ENCODE results near the gene MSI2.

The MSI2 gene

DNA sequence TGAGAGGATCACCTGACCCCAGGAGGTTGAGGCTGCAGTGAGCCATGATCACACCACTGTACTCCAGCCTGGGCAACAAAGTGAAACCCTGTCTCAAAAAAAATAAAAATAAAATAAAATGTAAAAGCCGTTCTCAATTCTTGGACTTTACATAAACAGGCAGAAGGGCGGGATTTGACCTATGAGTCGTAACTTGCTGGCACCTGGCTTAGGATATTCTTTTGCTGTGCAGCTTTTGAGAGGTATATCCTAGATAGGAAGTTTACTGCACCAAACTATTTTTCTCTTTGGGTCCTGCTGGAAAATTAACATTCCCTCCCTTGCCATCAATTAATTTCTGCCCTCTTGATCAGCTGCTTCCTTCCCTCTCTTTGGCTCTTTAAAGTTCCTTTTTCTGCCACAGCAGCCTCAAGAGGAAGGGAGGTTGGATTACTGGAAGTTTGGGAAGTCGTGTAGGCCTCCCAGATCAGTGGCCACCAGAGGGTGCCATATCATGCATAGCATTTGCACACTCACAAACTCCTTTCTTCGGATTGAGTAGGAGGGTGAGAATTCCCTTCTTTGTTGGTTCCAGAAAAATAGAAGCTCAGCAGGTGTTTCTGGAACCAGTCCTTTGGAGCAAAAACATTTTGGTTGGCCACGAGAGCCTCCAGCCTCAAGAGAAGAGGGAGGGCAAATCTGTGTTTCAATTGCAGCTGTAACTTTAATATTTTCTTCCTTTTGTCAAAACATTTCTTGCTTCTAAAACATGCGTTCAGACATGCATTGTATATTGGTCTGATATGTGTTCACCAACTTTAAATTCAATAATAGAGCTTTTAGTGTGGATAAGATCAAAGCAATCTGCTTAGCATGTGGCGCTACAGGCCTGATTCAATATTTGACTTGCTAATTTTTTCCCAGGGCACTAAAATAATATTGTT is 341.5 kb downstream of the MSI2 start:
- no peak for DNase-seq (ENCODE audit: low read depth in 2 of 2)

DNA sequence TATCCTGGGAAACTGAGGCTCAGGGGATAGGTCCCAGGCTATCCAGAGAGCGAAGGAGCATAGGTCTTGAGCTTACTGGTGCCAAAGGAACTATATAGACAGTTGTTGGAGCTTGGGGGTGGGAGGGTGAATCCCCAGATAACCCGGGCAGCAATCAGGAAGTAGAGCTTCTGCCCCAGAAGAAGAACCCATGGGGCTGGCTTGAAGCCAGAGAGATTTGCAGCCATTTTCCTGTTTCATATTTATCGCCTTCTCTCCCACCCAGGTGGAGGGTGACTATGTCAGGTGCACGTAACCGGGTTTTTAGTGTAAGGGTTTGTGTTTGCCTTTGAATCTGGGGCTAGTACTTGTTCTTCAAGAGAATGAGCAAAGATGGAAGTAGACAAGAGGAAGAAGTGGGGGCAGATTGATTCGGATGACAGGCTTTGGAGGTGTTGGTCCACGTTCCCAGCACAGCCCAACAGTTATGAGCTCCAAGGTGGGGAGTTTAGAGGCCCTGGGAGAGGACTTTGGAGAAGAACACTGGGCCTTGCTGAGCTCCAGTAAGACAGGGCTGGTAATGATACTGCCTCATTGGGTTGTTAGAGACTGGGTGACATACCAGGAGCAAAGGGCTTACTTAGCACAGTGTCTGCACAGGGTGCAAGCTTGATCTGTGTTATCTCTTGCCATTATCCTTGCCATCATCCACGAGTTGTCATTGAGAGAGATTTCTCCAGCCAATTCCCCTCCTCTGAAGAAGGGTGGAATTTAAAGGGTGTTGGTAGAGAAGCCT is 343.1 kb downstream of the MSI2 start:
- DNase-seq (ENCODE audit: low read depth in 2 of 2), result no peak

DNA sequence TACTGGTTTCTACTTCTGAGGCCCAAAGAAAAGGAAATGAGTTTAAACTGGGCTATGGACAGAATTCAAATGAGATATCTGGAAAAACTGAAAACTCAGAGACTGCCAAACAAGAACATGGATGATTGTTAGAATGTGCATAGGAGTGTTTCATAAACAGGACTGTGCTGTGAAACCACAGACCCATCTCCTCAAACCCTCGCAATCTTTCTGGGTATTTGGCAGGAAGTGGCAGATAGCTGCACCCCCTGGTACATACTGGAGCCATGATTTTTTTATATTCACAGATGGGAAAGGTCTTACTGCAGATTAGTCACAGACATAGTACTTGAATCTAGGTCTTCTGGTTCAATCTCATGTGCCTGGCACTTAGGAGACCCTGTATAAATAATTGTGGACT is 343.8 kb downstream of the MSI2 start:
- peak; percentile 44 to 53 for DNase-seq (ENCODE audit: low read depth in 2 of 2)

DNA sequence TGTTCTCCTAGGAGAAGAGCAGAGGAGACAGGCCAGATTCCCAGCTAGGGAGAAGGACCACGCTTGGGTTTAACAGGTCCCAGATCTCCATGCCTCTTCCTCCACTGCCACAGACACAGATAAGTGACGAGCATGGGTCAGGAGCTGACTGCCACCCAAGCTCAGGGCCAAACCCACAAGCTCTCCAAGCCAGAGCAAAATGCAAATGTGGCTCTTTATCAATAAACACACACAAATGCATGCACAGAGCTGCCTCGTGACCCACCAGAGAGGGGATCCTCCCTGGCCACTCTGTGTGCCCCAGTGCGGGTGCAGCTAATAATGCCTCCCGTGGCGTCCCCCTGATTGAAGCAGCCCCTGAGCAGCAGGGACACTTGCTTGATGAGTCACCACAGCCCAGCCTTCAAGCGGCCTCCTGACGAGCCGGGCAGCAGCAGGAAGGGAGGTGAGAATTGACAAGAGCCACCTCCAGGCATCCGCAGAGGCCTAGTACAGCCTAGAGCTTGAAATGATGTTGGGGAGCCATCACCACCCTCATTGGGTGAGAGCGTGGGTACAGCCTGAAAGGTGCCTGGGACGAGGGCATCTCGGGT is 344.9 kb downstream of the MSI2 start:
- peak in 1 of 2 donors; percentile 38 for DNase-seq (ENCODE audit: low read depth in 2 of 2)

DNA sequence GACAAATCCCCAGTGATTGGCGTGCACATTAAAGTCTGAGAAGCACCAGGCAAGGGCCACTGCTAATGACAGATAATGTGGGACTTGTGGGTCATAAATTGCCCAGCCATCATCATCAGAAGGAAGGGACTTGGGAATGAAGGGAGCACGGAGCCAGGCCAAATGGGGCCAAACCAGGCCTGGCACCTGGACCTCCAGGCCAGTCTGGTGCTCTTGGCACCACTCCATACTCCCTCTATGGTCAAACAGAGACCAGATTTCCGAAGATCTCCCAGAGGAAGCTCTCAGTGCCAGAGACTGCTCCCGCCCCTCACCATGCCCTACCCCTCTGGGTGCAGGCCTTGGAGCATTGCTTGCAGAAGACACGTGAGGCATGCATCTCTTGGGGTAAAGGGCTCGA is 346.6 kb downstream of the MSI2 start:
- DNase-seq (ENCODE audit: low read depth in 2 of 2), result no peak

DNA sequence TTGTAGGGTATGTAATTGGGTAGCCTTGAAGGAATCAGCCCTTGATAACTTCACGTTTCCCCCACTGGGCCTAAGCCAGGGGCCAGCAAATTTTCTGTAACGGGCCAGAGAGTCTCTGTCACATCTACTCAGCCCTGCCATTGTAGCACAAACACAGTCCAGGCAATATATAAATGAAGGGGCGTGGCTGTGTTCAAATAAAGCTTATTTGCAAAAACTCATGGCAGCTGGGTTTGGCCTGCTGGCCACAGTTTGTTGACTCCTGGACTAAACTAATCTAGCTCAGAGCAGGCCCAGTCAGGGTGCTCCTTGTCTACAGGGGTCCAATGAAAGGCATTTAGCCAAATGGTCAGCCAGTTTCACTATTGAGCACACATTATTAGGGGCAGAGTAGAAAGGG is 347.2 kb downstream of the MSI2 start:
- DNase-seq (ENCODE audit: low read depth in 2 of 2), result no peak

DNA sequence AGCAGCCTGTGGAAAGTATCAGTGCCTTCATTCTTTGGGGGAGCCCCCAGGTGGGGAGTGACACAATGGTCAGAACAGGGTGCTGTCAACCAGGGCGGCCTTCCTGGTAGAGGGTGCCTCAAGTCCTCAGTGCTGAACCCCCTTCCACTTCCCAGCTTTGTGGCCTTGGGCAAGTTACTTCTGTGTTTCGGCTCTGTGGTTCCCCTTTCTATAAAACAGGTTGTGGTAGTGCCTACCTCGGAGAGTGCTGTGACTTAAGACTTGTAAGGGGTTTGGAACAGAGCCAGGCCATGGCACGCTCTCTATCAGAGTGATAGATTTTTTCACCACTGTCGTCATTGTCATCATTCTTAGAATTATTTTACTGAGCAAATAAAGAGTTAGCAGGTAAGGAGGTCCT is 347.7 kb downstream of the MSI2 start:
- DNase-seq (ENCODE audit: low read depth in 2 of 2), result peak; percentile 63 to 71

DNA sequence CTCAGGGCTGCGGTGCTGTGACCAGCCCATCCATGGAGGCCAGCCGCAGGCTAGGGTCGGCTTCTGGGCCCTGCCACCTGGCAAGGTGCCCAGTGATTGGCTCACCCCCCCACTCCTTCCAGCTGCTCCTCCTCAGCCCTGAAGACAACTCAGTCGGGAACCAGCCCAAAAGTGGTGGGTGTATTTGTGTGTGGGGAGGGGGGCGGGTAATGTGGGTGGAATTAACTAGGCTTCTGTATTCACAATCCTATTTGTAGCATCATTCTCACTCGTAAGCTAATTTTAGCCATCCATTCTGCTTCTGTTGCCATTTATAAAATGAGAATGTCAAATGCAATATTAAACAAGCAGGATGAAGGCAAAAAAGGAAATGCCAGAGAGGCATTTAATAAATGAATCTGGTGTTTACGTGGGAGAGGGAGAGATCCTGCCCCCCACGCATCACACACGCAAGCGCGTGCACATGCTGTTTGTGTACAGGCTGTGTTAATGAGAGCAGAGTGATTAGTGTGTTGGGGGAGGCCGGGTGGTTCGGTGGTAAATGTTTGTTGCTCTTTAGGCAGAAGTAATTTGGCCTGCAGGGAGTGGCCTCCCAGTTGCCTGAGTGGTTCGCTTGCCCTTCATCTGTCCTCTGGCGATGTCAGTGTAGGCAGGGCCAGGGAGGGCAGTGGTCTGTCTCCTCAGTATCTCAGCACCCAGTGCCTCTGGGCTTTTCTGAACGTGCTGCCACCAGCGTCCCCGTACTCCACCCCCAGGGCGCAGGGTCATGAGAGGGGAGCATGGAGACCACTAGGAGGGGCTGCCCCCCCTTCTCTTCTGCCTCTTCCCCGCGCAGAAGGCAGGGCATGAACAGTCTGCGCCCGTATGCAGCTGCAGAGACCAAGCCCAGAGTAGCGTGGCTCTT is 348.7 kb downstream of the MSI2 start:
- no peak for DNase-seq (ENCODE audit: low read depth in 2 of 2)

DNA sequence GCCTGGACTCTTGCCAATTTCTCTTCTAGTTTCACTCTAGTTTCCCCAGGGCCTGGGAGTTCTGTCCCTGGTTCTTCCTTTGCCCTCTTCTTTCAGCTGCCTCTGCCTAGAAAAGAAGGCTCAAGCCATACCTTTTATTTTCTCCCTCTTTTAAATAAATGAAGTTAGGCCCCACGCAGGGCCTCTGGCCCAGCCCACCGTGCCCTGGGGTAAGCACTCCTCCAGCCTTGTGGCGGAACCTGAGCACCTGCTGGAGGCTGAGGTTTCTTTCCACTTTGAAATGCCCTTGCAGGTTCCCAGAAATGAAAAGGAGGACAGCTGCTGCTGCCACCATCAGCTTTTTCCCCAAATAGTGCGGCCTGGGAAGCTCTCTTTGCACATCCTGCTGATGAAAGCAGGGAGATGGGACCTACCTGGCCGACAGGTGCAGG is 349.4 kb downstream of the MSI2 start:
- no peak for DNase-seq (ENCODE audit: low read depth in 2 of 2)

DNA sequence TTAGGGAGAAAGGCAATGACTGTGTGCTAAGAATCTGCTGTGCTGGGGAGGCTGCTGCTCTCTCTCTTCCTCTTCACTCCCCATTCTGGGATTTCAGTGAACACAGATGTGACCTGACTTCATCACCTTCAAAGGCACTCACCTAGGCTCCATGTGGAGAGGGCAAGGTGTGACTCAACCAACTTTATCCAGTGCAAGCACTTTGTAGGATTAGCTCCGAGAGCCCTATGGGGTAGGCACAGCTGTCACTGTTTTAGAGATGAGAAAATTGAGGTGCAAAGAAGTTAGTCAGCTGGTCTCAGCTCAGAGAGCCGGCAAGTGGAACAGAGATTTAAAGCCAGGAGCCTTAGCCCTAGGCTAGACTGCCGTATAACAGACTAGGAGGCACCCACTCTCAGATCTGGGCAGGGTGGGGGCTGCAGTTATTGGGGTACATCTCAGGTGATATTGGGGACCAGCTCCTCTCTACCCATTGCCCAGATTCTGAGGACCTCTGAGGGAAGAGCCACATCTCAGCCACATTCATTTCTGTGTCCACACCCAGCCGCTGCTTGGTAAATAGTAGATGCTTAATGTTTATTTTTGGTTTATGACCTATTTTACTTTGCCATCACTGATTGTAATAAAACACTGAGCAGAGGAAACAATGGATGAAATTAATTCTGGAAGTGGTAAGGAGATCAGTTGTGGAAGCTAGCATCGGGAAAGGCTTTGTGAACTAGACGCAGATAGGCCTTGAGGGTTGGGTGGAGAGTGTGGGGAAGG is 350.0 kb downstream of the MSI2 start:
- no peak for DNase-seq (ENCODE audit: low read depth in 2 of 2)

DNA sequence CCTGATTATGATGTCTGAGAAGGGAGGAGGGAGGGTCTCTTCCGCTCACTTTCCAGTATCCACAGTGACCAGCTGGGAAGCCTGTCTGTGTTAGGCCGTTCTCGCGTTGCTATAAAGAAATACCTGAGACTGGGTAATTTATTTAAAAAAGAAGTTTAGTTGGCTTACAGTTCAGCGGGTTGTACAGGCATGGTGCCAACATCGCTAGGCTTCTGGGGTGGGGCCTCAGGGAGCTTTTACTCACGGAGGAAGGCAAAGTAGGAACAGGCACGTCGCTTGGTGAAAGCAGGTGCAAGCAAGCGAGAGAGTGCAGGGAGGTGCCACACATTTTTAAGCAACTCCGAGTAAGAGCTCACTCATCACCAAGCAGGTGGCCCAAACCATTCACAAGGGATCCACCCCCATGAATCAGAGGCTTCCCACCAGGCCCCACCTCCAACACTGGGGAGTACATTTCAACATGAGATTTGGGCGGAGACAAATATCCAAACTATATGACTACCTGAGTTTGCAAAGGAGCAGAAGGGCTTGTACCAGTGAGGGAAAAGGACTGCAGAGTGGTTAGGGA is 351.3 kb downstream of the MSI2 start:
- DNase-seq (ENCODE audit: low read depth in 2 of 2), result no peak

DNA sequence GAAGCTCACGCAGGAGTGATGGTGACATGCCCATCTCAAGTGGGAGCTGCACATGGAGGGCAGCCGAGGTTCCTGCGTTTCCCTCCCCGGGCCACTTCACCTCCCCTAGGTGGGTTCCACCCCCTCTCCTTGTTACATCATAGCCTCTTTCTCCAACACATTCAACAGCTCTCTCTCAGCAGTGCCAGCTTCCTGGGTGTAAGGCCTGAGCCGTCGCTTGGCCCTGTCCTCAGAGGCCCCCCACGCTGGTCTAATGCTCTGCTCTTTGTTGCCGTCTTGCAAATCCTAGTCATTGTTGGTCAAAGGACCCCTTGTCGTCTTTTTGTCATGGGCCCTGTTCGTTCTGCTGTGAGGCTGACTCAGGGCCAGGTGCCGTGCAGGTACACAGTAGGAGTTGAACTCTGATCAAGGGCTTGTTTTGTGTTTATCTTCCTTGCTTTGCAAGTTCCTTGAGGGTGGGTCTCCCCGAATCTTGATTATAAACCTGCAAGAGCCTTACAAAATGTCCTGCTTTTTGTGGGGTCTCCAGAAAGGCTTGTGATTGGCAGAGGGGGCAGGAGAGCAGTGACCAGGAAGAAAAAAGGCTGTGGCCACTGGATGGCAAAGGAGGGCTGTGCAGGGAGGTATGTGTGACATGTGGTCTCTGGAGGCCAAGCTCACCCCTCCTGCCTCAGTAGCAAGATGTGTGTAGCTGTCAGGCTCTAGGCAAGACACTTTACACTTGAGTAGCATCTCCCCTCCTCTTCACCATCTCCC is 352.2 kb downstream of the MSI2 start:
- DNase-seq (ENCODE audit: low read depth in 2 of 2), result no peak

DNA sequence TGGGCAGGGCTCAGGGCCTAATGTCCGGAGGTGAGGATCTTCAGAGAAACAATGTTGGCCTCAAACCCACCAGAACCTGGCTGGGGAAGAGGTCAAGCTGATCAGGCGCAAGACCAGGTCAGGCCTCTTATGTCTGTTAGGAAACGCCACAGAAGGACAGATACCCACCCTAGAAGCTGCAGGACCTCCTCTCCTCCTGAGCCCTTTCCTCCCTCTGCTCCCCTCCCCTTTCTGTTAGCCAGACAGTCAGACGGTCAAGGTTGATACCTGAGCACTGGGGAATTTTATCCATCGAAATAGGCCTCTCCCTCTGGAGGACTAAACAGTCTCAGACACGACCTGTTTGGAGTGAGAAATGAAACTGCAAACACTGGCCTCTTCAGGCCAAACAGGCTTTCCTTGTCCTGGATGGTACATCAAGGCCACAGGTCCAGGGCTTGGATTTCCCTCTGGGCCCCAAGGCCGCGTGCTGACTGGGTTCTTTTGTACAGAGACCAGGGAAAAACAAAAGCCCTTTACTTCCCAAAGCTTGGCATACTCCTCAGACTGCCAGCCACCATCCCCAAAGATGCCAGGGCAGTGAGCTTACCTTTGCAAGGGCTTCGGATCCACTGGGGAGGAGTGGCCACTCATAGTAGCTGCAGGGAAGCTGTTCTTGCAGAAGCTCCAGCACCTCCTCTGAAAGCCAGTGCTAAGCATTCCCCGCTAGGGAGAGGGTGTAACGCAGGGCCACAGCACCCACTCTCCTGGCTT is 353.0 kb downstream of the MSI2 start:
- DNase-seq (ENCODE audit: low read depth in 2 of 2), result no peak

DNA sequence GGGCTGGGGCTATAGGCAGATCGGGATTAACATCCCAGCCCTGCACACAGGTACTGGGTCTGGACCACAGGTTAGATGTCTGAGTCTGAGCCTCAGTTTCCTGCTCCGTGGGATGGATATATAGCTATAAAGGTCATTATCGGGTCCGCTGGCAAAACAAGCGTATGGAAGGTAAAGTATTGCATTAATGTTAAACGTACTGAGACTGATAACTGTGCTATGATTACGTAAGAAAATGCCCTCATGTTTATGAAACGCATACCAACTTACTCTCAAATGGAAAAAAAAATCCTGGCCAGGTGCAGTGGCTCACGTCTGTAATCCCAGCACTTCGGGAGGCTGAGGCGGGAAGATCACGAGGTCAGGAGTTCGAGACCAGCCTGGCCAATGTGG is 353.6 kb downstream of the MSI2 start:
- no peak for DNase-seq (ENCODE audit: low read depth in 2 of 2)

DNA sequence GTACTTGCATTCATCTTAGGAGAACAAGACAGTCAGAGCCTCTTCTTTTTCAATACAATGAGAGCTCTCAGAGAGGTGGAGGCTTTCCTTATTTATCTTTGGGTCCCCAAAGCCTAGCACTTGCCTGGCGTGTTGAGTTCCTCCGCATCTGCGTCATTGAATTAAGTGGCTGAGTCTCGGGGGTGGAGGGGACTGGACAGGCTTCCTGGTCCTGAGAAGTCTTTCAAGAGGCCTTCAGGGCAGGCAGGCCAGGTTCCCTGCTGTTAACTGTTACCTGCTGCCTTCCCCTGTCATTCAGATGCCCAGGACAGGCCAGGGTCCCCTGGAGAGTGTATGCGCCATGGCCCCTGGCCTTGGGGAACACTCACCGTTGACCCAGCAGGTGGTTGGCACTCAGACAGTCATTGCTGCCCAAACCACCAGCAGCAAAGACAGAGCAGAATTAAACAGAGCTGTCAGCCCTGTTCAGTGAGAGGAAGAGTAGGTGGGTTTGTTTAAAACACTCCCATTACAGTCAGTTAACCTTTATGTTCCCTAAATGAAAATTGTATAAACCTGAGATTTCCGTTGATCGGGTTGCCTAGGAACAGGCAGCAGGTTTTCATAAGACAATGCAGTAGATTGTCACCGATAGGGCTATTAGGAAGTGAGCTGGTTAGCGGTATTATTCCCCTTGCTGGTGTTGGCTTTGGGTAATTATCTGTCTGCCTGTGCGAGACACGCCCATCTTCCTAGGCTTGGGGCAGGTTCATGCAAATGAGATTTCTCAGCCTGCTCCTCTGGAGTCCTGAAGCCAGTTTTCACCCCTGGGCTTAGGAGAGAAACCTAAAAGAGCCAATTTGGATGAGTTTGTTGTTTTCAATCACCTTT is 356.1 kb downstream of the MSI2 start:
- DNase-seq (ENCODE audit: low read depth in 2 of 2), result no peak

DNA sequence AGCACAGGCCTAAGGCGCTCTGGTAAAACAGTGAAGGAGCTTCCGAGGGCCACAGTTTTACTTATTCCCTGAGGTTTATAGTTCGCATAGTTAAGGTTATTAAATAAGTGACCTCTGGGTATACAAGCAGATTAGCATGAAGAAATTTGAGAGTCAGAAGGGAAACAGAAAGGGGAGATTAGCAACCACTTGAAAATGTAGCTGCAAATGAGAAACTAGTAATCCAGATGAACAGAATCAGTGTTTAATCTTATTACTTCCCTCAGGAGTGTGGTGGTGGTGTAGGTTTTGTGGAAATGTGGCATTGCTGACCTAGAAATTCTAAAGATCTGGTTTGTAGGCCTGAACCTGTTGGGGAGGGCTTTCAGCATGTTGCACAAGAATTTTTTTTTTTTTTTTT is 358.4 kb downstream of the MSI2 start:
- DNase-seq (ENCODE audit: low read depth in 2 of 2), result no peak

DNA sequence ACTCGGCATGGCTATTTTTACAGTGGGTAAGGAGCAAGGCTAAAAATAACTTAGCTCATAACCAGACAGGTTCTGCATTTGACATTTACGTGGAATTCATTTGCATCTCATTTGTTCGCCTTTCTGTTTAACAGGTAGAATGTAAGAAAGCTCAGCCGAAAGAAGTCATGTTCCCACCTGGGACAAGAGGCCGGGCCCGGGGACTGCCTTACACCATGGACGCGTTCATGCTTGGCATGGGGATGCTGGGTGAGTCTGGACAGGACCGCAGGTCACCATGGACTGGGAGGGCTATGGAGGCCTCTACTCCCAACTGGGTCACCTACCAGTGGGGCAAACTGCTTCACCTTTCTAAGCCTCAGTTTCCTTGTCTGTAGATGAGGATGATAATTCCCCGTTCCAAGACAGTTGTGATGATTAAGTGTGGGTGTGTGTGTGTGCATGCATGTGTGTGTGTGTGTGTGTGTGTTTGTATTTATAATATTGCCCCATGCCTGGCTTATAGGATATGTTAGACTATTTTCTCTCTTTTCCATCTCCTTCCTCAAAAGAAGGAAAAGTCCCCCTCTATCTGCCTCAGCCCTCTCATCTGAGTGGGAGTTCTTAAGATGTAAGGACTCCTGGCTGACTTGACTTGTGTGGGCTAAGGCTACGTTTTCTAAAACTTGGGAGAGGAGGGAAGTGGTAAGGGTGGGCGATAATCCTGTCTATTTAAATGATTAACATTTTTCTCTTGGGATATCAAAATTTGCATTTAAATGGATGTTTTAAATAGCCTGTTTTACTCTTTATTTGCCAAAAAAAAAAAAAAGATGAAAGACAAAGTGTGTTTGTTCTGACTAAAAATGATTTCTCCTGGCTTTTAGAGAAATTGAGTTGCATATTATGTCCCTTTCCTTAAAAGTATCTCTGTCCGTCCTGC is 359.8 kb downstream of the MSI2 start:
- DNase-seq (ENCODE audit: low read depth in 2 of 2), result no peak

Measured in stimulated activated CD8-positive, alpha-beta memory T cell treated with anti-CD3 and anti-CD28 coated beads, Interleukin-7, amount 100 ng/mL, for 4 hours (primary cell).